ENCODE results near the gene SOX8.

Gene SOX8

GRCh38 chr16:1009358-1010150 is 28.0 kb downstream of the SOX8 start:
- Histone ChIP-seq H3K9ac (ENCODE audit: low read length) (no peak overlapping the region), H3K79me2 (ENCODE audit: low read length) (no peaks in the 10 kb centered on the region), H3K4me2 (ENCODE audit: low read depth, low read length) (no peak overlapping the region), H2AFZ (ENCODE audit: low read length) (no peak overlapping the region), H4K20me1 (ENCODE audit: insufficient read depth, low read length) (no peaks in the 10 kb centered on the region), H3K27ac (ENCODE audit: low read length) (no peak overlapping the region), H3K27me3 (replicated peaks; ENCODE audit: insufficient read depth, low read length) (peaks cover 92% of the 10 kb centered on the region), H3F3A (ENCODE audit: insufficient read depth, low read length) (no peaks in the 10 kb centered on the region), H3K36me3 (replicated peaks; ENCODE audit: insufficient read depth, low read length) (no peaks in the 10 kb centered on the region), H3K9me3 (replicated peaks; ENCODE audit: insufficient read depth, low read length) (no peaks in the 10 kb centered on the region), H3K9me2 (replicated peaks; ENCODE audit: insufficient read depth, low read length) (no peaks in the 10 kb centered on the region), H3K4me3 (ENCODE audit: low read length) (no peak overlapping the region), H3K4me1 (ENCODE audit: low read length) (no peaks in the 10 kb centered on the region)
- TF ChIP-seq EZH2 (optimal IDR thresholded peaks at IDR 0.05; ENCODE audit: low read depth, low read length): no peak
- TF ChIP-seq EZH2phosphoT487 (IDR thresholded peaks at IDR 0.05; ENCODE audit: low read length): no peak
- TF ChIP-seq CTCF (IDR thresholded peaks at IDR 0.05; ENCODE audit: low read length): no peak
- no peak for DNase-seq

- Histone ChIP-seq H3K36me3 (replicated peaks; ENCODE audit: insufficient read depth, low read length) (no peaks in the 10 kb centered on the region), H3K4me1 (ENCODE audit: low read length) (no peaks in the 10 kb centered on the region), H3K27ac (ENCODE audit: low read length) (no peak overlapping the region), H3K9me3 (replicated peaks; ENCODE audit: insufficient read depth, low read length) (no peaks in the 10 kb centered on the region), H3K9ac (ENCODE audit: low read length) (no peak overlapping the region), H3K4me3 (ENCODE audit: low read length) (no peak overlapping the region), H2AFZ (ENCODE audit: low read length) (no peak overlapping the region), H3K27me3 (replicated peaks; ENCODE audit: insufficient read depth, low read length) (peaks cover 96% of the 10 kb centered on the region), H3K9me2 (replicated peaks; ENCODE audit: insufficient read depth, low read length) (no peaks in the 10 kb centered on the region), H3K4me2 (ENCODE audit: low read depth, low read length) (no peak overlapping the region), H3K79me2 (ENCODE audit: low read length) (no peaks in the 10 kb centered on the region), H4K20me1 (ENCODE audit: insufficient read depth, low read length) (no peaks in the 10 kb centered on the region), H3F3A (ENCODE audit: insufficient read depth, low read length) (no peaks in the 10 kb centered on the region)
- TF ChIP-seq EZH2 (optimal IDR thresholded peaks at IDR 0.05; ENCODE audit: low read depth, low read length) (no peak), EZH2phosphoT487 (IDR thresholded peaks at IDR 0.05; ENCODE audit: low read length) (no peak), CTCF (IDR thresholded peaks at IDR 0.05; ENCODE audit: low read length) (no peak)
- no peak for DNase-seq
Measured at GRCh38 chr16:1010251-1010650, 28.7 kb downstream of the SOX8 start.

GRCh38 chr16:1010815-1011214 is 29.2 kb downstream of the SOX8 start:
- Histone ChIP-seq H3F3A (ENCODE audit: insufficient read depth, low read length) (no peaks in the 10 kb centered on the region), H3K79me2 (ENCODE audit: low read length) (no peaks in the 10 kb centered on the region), H3K4me1 (ENCODE audit: low read length) (no peaks in the 10 kb centered on the region), H3K4me3 (ENCODE audit: low read length) (no peak overlapping the region), H3K9me3 (replicated peaks; ENCODE audit: insufficient read depth, low read length) (no peaks in the 10 kb centered on the region), H2AFZ (ENCODE audit: low read length) (no peak overlapping the region), H4K20me1 (ENCODE audit: insufficient read depth, low read length) (no peaks in the 10 kb centered on the region), H3K27me3 (replicated peaks; ENCODE audit: insufficient read depth, low read length) (peaks cover 97% of the 10 kb centered on the region), H3K27ac (ENCODE audit: low read length) (no peak overlapping the region), H3K4me2 (ENCODE audit: low read depth, low read length) (no peak overlapping the region), H3K36me3 (replicated peaks; ENCODE audit: insufficient read depth, low read length) (no peaks in the 10 kb centered on the region), H3K9ac (ENCODE audit: low read length) (no peak overlapping the region), H3K9me2 (replicated peaks; ENCODE audit: insufficient read depth, low read length) (no peaks in the 10 kb centered on the region)
- TF ChIP-seq CTCF (IDR thresholded peaks at IDR 0.05; ENCODE audit: low read length): no peak
- TF ChIP-seq EZH2 (optimal IDR thresholded peaks at IDR 0.05; ENCODE audit: low read depth, low read length): no peak
- no peak for TF ChIP-seq EZH2phosphoT487 (IDR thresholded peaks at IDR 0.05; ENCODE audit: low read length)
- no peak for DNase-seq
